Erythroblast (primary cell): ENCODE measurements around the gene USF3.

Source experiments
- DNase-seq, 2 experiments: peaks; one replicate each; lab custom pipeline; 2025; lab: John Stamatoyannopoulos, UW
- GATA1 ChIP-seq: IDR thresholded peaks from 2 replicates; pipeline ENCODE4 v1.6.1; 2011; ENCODE audit warnings: low read depth, mild to moderate bottlenecking, control low read depth, low read length, moderate library complexity
- POLR2A ChIP-seq: IDR thresholded peaks from 2 replicates; pipeline ENCODE4 v1.6.1; 2011; ENCODE audit warnings: mild to moderate bottlenecking, low read length

Gene USF3

GRCh38 chr3:113719294-113719693 lies 22.9 kb upstream of the USF3 start:
- no peak for DNase-seq
- no peak for TF ChIP-seq GATA1
- TF ChIP-seq POLR2A = no peak

GRCh38 chr3:113717818-113718217 lies 21.4 kb upstream of the USF3 start:
- TF ChIP-seq POLR2A = no peak
- no peak for TF ChIP-seq GATA1
- no peak for DNase-seq

GRCh38 chr3:113717308-113717707 lies 20.9 kb upstream of the USF3 start:
- no peak for DNase-seq
- no peak for TF ChIP-seq POLR2A
- TF ChIP-seq GATA1 = no peak

- no peak for TF ChIP-seq POLR2A
- no peak for TF ChIP-seq GATA1
- no peak for DNase-seq
These were observed 18.3 kb upstream of the USF3 start for GRCh38 chr3:113714702-113715101.

GRCh38 chr3:113712129-113712528 lies 15.7 kb upstream of the USF3 start:
- TF ChIP-seq POLR2A (no peak), GATA1 (no peak)
- DNase-seq = peak in 1 of 2 experiments; percentile 17

- TF ChIP-seq POLR2A = no peak
- TF ChIP-seq GATA1 = no peak
- no peak for DNase-seq
These were observed 11.4 kb upstream of the USF3 start for GRCh38 chr3:113707835-113708234.

- TF ChIP-seq GATA1 = no peak
- no peak for TF ChIP-seq POLR2A
- DNase-seq = peak; percentile 38 to 55
These were observed 2.5 kb upstream of the USF3 start for GRCh38 chr3:113698956-113699355.

GRCh38 chr3:113698213-113698742 lies 1.8 kb upstream of the USF3 start:
- no peak for DNase-seq
- no peak for TF ChIP-seq POLR2A
- TF ChIP-seq GATA1 = no peak

GRCh38 chr3:113697500-113698090 lies 1.2 kb upstream of the USF3 start:
- no peak for TF ChIP-seq POLR2A
- TF ChIP-seq GATA1 = no peak
- DNase-seq = peak; percentile 28 to 50

- peak; percentile 99 for DNase-seq
- TF ChIP-seq POLR2A (no peak), GATA1 (no peak)
These were observed 437 bp upstream of the USF3 start for GRCh38 chr3:113696658-113697499.

- TF ChIP-seq GATA1 = no peak
- TF ChIP-seq POLR2A = no peak
- peak; percentile 26 to 43 for DNase-seq
These were observed 1.0 kb downstream of the USF3 start for GRCh38 chr3:113695431-113695785.

- DNase-seq = no peak
- TF ChIP-seq GATA1 (no peak), POLR2A (no peak)
These were observed 6.0 kb downstream of the USF3 start for GRCh38 chr3:113690482-113690881.

- DNase-seq = no peak
- TF ChIP-seq GATA1 (no peak), POLR2A (no peak)
These were observed 10.3 kb downstream of the USF3 start for GRCh38 chr3:113685956-113686721.
